ENCODE measurements around the gene PRKCA. TPM values are rescaled to one million over a fixed set of nuclear protein-coding genes. Genes with fewer than 3 reads are reported as not detected.

Gene PRKCA
- total and polyA plus RNA-seq, 3 experiments from 2014 or later: 1.8 to 74.1 (median 73.9) TPM

DNA sequence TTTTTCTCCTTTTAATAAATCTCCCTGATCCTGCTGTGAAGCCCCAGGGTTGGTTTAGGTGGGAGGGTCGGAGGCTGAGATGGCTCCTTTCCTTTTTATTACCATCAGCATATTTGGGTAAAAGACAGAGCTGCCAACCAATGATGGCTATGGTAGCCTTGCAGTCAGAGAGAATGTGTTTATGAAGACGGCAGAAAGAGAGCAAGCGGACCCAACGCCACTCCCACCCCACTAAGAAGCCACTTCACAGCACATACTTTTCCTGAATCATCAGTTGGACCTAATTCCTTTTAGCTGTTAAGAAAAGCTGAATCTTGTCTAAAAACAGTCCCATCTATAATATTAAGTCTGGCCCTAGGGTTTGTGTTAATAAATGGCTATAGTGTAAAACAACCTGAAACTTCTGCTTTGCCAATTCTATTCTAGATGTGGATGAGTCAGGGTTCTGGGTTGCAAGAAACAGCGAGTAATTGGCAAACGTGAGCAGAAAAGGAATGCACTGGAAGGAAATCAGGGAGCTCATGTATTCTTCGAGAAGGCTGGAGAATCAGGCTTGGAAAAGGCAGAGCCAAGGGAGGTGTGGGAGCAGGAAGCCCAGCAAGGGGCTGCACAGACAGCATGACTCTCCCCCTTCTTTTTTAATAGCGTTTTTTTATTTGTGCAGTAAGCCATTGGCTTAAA is 34.0 kb upstream of the PRKCA start:
- H3K27ac ChIP-seq (ENCODE audit: low read depth, low read length): no peak overlapping the region
- H3K4me3 Mint-ChIP-seq: no peak overlapping the region
- no peak for DNase-seq
- no peak overlapping the region for H3K4me3 ChIP-seq (ENCODE audit: low read length)
- H3K27me3 Mint-ChIP-seq: peaks cover 0 to 5% of the 10 kb centered on the region in 2 donors
- no peak overlapping the region for H3K27ac Mint-ChIP-seq
- peaks cover 0 to 3% (median 0%) of the 10 kb centered on the region in 3 donors for H3K36me3 Mint-ChIP-seq
- H3K36me3 ChIP-seq (ENCODE audit: insufficient read depth, low read length): no peaks in the 10 kb centered on the region
- H3K4me1 ChIP-seq (ENCODE audit: insufficient read depth, low read length): no peaks in the 10 kb centered on the region
- POLR2A ChIA-PET: interaction anchor here (0.5 kb wide), 1 partner anchor 22 kb away, joined by 6 read pairs; no protein-coding TSS in a partner anchor
- no peaks in the 10 kb centered on the region for H3K4me1 Mint-ChIP-seq
- H3K27me3 ChIP-seq (ENCODE audit: insufficient read depth, low read length, poor library complexity, severe bottlenecking): no peaks in the 10 kb centered on the region
- H3K9me3 Mint-ChIP-seq: peaks cover 0 to 3% (median 0%) of the 10 kb centered on the region in 5 donors
- no peaks in the 10 kb centered on the region for H3K9me3 ChIP-seq (ENCODE audit: low read length)
- CTCF ChIA-PET: interaction anchor here (1.3 to 1.4 kb wide), 2 partner anchors 9 to 299 kb away, joined by 3 read pairs; no protein-coding TSS in a partner anchor

DNA sequence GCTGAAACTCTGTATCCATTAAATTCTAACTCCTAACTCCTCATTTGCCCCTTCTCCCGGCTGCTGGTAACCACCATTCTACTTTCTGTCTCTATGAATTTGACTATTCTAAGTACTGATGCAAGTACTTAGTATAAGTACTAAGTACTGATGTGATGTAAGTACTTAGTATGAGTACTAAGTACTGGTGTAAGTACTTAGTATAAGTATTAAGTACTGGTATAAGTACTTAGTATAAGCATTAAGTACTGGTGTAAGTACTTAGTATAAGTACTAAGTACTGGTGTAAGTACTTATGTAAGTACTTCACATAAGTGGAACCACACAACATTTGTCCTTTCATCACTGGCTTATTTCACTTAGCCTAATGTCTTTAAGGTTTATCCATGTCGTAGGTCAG is 32.3 kb upstream of the PRKCA start:
- CTCF ChIA-PET: no interaction called here
- DNase-seq: no peak
- POLR2A ChIA-PET: no interaction called here
- Histone ChIP-seq H3K27ac (ENCODE audit: low read depth, low read length) (no peak overlapping the region), H3K4me3 (ENCODE audit: low read length) (no peak overlapping the region), H3K4me1 (ENCODE audit: insufficient read depth, low read length) (no peaks in the 10 kb centered on the region), H3K27me3 (ENCODE audit: insufficient read depth, low read length, poor library complexity, severe bottlenecking) (no peaks in the 10 kb centered on the region), H3K36me3 (ENCODE audit: insufficient read depth, low read length) (no peaks in the 10 kb centered on the region), H3K9me3 (ENCODE audit: low read length) (no peaks in the 10 kb centered on the region)
- Mint-ChIP-seq H3K36me3 (no peaks in the 10 kb centered on the region), H3K4me1 (no peaks in the 10 kb centered on the region), H3K27me3 (peaks cover 0 to 2% of the 10 kb centered on the region in 2 donors), H3K4me3 (no peak overlapping the region), H3K9me3 (no peaks in the 10 kb centered on the region), H3K27ac (no peak overlapping the region)

DNA sequence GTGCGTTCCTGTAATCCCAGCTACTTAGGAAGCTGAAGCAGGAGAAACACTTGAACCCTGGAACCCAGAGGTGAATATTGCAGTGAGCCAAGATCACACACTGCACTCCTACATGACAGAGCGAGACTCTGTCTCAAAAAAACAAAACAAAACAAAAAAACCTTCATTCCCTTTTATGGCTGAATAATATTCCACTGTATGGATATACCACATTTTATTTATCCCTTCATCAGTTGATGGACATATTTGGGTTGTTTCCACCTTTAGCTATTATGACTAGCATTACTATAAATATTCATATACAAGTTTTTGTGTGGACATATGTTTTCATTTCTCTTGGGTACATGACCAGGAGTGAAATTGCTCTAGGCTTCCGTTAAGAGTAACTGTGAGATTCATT is 30.9 kb upstream of the PRKCA start:
- Mint-ChIP-seq H3K4me3 (no peak overlapping the region), H3K4me1 (no peaks in the 10 kb centered on the region), H3K36me3 (no peaks in the 10 kb centered on the region), H3K27me3 (peaks cover 0 to 2% of the 10 kb centered on the region in 2 donors), H3K9me3 (no peaks in the 10 kb centered on the region), H3K27ac (no peak overlapping the region)
- Histone ChIP-seq H3K4me3 (ENCODE audit: low read length) (no peak overlapping the region), H3K27me3 (ENCODE audit: insufficient read depth, low read length, poor library complexity, severe bottlenecking) (no peaks in the 10 kb centered on the region), H3K4me1 (ENCODE audit: insufficient read depth, low read length) (no peaks in the 10 kb centered on the region), H3K27ac (ENCODE audit: low read depth, low read length) (no peak overlapping the region), H3K9me3 (ENCODE audit: low read length) (no peaks in the 10 kb centered on the region), H3K36me3 (ENCODE audit: insufficient read depth, low read length) (no peaks in the 10 kb centered on the region)
- no peak for DNase-seq
- CTCF ChIA-PET: no interaction called here
- POLR2A ChIA-PET: no interaction called here

DNA sequence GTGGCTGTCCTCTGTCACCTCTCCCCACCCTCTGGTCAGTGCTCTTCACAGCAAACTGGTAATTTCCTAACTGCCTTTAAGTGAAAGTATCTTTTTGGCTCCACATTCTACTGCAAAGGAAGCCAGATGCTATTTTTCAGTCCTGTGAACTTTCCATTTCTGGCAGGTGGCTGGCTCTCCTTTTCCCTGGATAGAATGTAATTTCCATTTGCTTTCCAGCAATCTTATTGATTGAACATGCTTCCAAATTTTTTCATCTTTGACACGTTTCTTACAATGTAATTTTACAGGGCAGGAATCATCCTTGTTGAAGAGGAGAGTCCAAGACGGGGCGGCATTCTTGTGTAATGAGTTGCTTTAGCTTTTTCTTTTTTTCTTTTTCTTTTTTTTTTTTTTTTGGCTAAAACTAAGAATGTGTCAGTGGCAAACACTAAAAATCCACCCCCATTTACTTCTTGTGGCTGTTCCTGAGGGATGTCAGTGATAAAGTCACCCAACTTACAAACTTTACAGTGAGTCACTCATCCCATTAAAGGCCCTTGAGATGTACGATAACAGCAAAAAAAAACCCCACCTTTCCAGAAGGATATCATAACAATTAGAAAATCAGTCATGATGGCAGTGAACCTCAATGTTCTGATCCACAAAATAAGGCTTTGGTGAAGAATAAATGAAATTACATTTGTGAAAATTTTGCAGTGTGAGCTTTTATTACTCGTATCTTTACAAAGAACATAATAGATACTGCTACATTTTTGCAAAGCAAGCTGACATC is 29.4 kb upstream of the PRKCA start:
- no peaks in the 10 kb centered on the region for H3K27me3 ChIP-seq (ENCODE audit: insufficient read depth, low read length, poor library complexity, severe bottlenecking)
- Mint-ChIP-seq H3K4me1 (no peaks in the 10 kb centered on the region), H3K36me3 (no peaks in the 10 kb centered on the region), H3K4me3 (no peak overlapping the region), H3K27me3 (peaks cover 0 to 2% of the 10 kb centered on the region in 2 donors), H3K27ac (peak overlapping the region in 1 of 8 donors; percentile 34), H3K9me3 (no peaks in the 10 kb centered on the region)
- ChIA-PET CTCF (no interaction called here), POLR2A (no interaction called here)
- DNase-seq: no peak
- H3K27ac ChIP-seq (ENCODE audit: low read depth, low read length): no peak overlapping the region
- no peak overlapping the region for H3K4me3 ChIP-seq (ENCODE audit: low read length)
- H3K9me3 ChIP-seq (ENCODE audit: low read length): no peaks in the 10 kb centered on the region
- H3K36me3 ChIP-seq (ENCODE audit: insufficient read depth, low read length): no peaks in the 10 kb centered on the region
- no peaks in the 10 kb centered on the region for H3K4me1 ChIP-seq (ENCODE audit: insufficient read depth, low read length)

DNA sequence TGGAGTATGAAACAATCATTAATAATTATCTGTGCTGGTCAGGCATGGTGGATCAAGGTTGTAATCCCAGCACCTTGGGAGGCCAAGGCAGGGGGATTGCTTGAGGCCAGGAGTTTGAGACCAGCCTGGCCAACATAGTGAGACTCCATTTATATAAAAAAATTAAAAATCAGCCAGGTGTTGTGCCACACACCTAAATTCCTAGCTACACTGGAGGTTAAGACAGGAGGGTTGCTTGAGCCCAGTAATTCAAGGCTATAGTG is 28.9 kb upstream of the PRKCA start:
- Mint-ChIP-seq H3K9me3 (no peaks in the 10 kb centered on the region), H3K27ac (peak overlapping the region in 1 of 8 donors; percentile 38), H3K36me3 (no peaks in the 10 kb centered on the region), H3K27me3 (peaks cover 0 to 2% of the 10 kb centered on the region in 2 donors), H3K4me1 (no peaks in the 10 kb centered on the region), H3K4me3 (no peak overlapping the region)
- H3K36me3 ChIP-seq (ENCODE audit: insufficient read depth, low read length): no peaks in the 10 kb centered on the region
- no peak overlapping the region for H3K27ac ChIP-seq (ENCODE audit: low read depth, low read length)
- ChIA-PET POLR2A (no interaction called here), CTCF (no interaction called here)
- H3K4me1 ChIP-seq (ENCODE audit: insufficient read depth, low read length): no peaks in the 10 kb centered on the region
- no peak for DNase-seq
- H3K4me3 ChIP-seq (ENCODE audit: low read length): no peak overlapping the region
- no peaks in the 10 kb centered on the region for H3K27me3 ChIP-seq (ENCODE audit: insufficient read depth, low read length, poor library complexity, severe bottlenecking)
- H3K9me3 ChIP-seq (ENCODE audit: low read length): no peaks in the 10 kb centered on the region

DNA sequence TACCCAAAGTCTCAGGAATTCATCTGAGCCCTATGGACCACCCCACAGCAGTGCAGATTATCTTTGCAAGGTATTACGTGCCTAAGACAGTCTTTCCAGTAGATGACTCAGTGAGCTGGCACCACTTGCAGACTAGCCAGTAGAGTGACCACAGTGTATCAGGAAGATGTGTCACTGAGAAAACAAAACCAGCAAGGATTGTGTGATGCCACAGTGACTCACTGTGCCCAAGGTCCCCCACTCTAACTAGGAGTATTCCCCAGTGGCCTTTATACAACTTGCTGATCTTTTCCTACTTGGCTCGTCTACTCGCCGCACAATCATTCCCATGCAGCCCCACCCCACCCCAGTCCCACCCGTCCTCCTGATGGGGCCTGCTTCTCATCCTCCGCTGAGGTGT is 26.8 kb upstream of the PRKCA start:
- Histone ChIP-seq H3K36me3 (ENCODE audit: insufficient read depth, low read length) (no peaks in the 10 kb centered on the region), H3K27ac (ENCODE audit: low read depth, low read length) (no peak overlapping the region), H3K9me3 (ENCODE audit: low read length) (no peaks in the 10 kb centered on the region), H3K4me3 (ENCODE audit: low read length) (no peak overlapping the region), H3K4me1 (ENCODE audit: insufficient read depth, low read length) (no peaks in the 10 kb centered on the region), H3K27me3 (ENCODE audit: insufficient read depth, low read length, poor library complexity, severe bottlenecking) (no peaks in the 10 kb centered on the region)
- no peak for DNase-seq
- Mint-ChIP-seq H3K27ac (peak overlapping the region in 2 of 8 donors; percentile 18 to 58), H3K27me3 (peaks cover 0 to 1% of the 10 kb centered on the region in 2 donors), H3K4me3 (no peak overlapping the region), H3K4me1 (no peaks in the 10 kb centered on the region), H3K36me3 (no peaks in the 10 kb centered on the region), H3K9me3 (no peaks in the 10 kb centered on the region)
- ChIA-PET POLR2A (no interaction called here), CTCF (no interaction called here)

DNA sequence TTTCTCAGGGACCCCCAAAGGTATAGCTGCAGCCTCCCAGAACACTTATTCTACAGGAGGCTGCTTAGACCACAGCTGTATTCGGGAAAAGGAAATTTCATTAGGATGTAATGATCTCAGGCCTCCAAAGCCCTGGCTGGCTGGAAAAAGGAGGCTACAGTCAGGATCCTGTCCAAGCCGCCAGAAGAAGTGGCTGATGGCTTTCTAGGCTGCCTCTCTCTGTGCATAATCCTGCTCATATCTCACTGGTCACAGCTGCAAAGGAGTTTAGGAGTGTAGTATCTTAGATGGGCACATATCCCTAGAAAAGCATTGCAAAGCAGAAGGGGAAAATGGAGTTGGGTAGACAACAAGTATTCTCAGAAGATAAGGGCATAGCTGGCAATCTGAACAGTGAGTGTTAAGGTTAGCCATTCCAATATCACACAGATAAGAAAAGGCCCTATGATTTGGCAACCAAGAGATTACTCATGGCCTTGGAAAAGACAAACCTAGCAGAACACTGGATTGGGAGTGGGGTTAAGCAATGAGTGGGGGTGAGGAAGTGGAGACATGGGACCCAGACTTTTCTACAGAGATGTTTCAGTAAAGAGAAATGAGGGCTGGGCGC is 26.0 kb upstream of the PRKCA start:
- no peak for DNase-seq
- POLR2A ChIA-PET: no interaction called here
- Mint-ChIP-seq H3K4me3 (no peak overlapping the region), H3K27ac (peak overlapping the region in 2 of 8 donors; percentile 15 to 61), H3K9me3 (no peaks in the 10 kb centered on the region), H3K4me1 (no peaks in the 10 kb centered on the region), H3K27me3 (no peaks in the 10 kb centered on the region), H3K36me3 (no peaks in the 10 kb centered on the region)
- no peaks in the 10 kb centered on the region for H3K4me1 ChIP-seq (ENCODE audit: insufficient read depth, low read length)
- no peaks in the 10 kb centered on the region for H3K27me3 ChIP-seq (ENCODE audit: insufficient read depth, low read length, poor library complexity, severe bottlenecking)
- CTCF ChIA-PET: interaction anchor here (0.7 kb wide), 1 partner anchor 8 kb away, joined by 3 read pairs; no protein-coding TSS in a partner anchor
- H3K4me3 ChIP-seq (ENCODE audit: low read length): no peak overlapping the region
- H3K27ac ChIP-seq (ENCODE audit: low read depth, low read length): no peak overlapping the region
- no peaks in the 10 kb centered on the region for H3K9me3 ChIP-seq (ENCODE audit: low read length)
- H3K36me3 ChIP-seq (ENCODE audit: insufficient read depth, low read length): no peaks in the 10 kb centered on the region

DNA sequence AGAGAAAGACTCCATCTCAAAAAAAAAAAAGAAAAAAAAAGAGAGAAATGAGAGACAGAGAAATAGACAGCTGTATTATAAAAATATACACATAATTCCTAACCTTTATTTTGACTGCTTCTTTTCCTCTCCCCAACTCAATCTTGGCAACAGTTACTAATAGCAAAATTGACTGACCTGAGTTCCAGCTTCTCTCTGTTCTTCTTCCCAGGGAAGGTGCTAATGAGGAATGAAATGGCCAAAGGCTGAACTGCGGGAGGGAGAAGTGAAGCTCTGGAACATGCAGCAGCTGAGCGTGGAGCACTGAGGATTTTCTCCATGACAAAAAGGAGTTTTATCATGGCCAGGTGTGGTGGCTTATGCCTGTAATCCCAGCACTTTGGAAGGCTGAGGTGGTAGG is 25.2 kb upstream of the PRKCA start:
- H3K4me1 ChIP-seq (ENCODE audit: insufficient read depth, low read length): no peaks in the 10 kb centered on the region
- no peaks in the 10 kb centered on the region for H3K27me3 ChIP-seq (ENCODE audit: insufficient read depth, low read length, poor library complexity, severe bottlenecking)
- H3K27ac ChIP-seq (ENCODE audit: low read depth, low read length): no peak overlapping the region
- H3K27ac Mint-ChIP-seq: no peak overlapping the region
- CTCF ChIA-PET: interaction anchor here (0.7 kb wide), 1 partner anchor 9 kb away, joined by 3 read pairs; no protein-coding TSS in a partner anchor
- H3K9me3 Mint-ChIP-seq: no peaks in the 10 kb centered on the region
- no peak overlapping the region for H3K4me3 ChIP-seq (ENCODE audit: low read length)
- no peaks in the 10 kb centered on the region for H3K4me1 Mint-ChIP-seq
- no peaks in the 10 kb centered on the region for H3K36me3 Mint-ChIP-seq
- no peak overlapping the region for H3K4me3 Mint-ChIP-seq
- POLR2A ChIA-PET: no interaction called here
- no peaks in the 10 kb centered on the region for H3K36me3 ChIP-seq (ENCODE audit: insufficient read depth, low read length)
- H3K27me3 Mint-ChIP-seq: no peaks in the 10 kb centered on the region
- H3K9me3 ChIP-seq (ENCODE audit: low read length): no peaks in the 10 kb centered on the region
- no peak for DNase-seq

Data from CD8-positive, alpha-beta memory T cell (primary cell).